GM15510 (cell line): ENCODE data around the gene ALX4.

Experiments
- POLR2A ChIP-seq: IDR thresholded peaks from 3 replicates; pipeline ENCODE4 v1.6.1; 2011; ENCODE audit warnings: borderline replicate concordance; ENCODE audit not compliant: insufficient read length; ENCODE audit errors: extremely low read depth

The ALX4 gene

GRCh38 chr11:44304091-44305025 is 5.6 kb downstream of the ALX4 start:
- TF ChIP-seq POLR2A: no peak

GRCh38 chr11:44303401-44303938 is 6.5 kb downstream of the ALX4 start:
- no peak for TF ChIP-seq POLR2A

- TF ChIP-seq POLR2A: no peak
Observed at GRCh38 chr11:44301564-44302271, 8.2 kb downstream of the ALX4 start.

GRCh38 chr11:44300844-44301563 is 8.9 kb downstream of the ALX4 start:
- TF ChIP-seq POLR2A: no peak

- TF ChIP-seq POLR2A: no peak
Observed at GRCh38 chr11:44298862-44299261, 11.1 kb downstream of the ALX4 start.

- TF ChIP-seq POLR2A: no peak
Observed at GRCh38 chr11:44290208-44290607, 19.7 kb downstream of the ALX4 start.

- TF ChIP-seq POLR2A: no peak
Observed at GRCh38 chr11:44288133-44288526, 21.8 kb downstream of the ALX4 start.

GRCh38 chr11:44286911-44287310 is 23.0 kb downstream of the ALX4 start:
- TF ChIP-seq POLR2A: no peak

- no peak for TF ChIP-seq POLR2A
Observed at GRCh38 chr11:44286268-44286880, 23.6 kb downstream of the ALX4 start.

- no peak for TF ChIP-seq POLR2A
Observed at GRCh38 chr11:44285756-44286155, 24.2 kb downstream of the ALX4 start.

- no peak for TF ChIP-seq POLR2A
Observed at GRCh38 chr11:44282620-44283019, 27.3 kb downstream of the ALX4 start.

GRCh38 chr11:44281151-44281550 is 28.8 kb downstream of the ALX4 start:
- TF ChIP-seq POLR2A: no peak

- TF ChIP-seq POLR2A: no peak
Observed at GRCh38 chr11:44280257-44280656, 29.7 kb downstream of the ALX4 start.

GRCh38 chr11:44279483-44279882 is 30.5 kb downstream of the ALX4 start:
- TF ChIP-seq POLR2A: no peak
